GF-D8 (cell line): ENCODE results near the gene SGTA.
"Not testable (repeated sequence)": the region's sequence is repeated elsewhere in the genome, so short reads cannot be mapped to it uniquely, and the experiment has no call there.

ENCODE experiments used
- DNase-seq: peaks from one replicate; lab custom pipeline; 2025; lab: John Stamatoyannopoulos, UW

Gene SGTA, protein sequence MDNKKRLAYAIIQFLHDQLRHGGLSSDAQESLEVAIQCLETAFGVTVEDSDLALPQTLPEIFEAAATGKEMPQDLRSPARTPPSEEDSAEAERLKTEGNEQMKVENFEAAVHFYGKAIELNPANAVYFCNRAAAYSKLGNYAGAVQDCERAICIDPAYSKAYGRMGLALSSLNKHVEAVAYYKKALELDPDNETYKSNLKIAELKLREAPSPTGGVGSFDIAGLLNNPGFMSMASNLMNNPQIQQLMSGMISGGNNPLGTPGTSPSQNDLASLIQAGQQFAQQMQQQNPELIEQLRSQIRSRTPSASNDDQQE

DNA sequence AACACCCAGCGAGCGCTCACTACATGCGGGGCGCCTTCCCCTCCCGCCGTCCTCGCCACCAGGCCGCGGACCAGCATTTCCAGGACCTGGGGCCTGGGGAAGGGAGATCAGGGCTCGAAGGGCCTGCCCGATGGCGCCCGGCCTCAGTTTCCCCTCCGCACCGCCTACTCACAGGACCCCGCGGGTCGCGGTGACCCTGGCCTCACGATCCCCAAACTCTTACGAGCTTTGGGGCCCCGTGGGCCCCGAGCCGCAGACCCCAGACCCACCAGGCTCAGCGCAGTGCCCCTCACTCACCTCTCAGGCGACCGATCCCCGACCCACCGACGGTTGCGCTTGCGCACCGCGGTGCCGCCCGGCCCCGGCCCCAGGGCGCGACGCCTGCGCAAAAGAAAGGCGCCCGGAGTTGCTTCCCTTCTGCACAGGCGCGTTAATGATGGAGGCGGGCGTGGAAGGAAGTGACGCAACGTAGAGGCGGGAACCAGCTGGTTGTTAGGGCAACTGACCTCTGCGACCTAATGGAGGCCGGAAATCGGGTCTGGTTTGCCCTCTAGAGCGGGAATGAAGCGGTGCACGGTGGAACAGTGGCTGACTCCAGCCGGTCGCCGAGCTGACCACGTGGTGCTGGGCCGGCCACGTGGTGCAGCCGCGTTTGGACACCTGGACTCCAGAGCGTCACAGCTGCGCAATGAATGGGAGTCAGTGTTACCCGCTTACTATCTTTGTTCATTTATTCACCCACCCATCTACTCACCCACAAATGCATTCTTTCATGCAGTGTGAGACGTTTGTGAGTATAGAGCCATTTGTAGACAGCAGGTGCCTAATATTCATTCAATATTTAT lies at the start of gene SGTA:
SGTA (minus strand) TSS at position 338 of the 845 bp plus-strand sequence. CDS start 14,205 bp downstream, outside the sequence.
- DNase-seq: peak; percentile 98

DNA sequence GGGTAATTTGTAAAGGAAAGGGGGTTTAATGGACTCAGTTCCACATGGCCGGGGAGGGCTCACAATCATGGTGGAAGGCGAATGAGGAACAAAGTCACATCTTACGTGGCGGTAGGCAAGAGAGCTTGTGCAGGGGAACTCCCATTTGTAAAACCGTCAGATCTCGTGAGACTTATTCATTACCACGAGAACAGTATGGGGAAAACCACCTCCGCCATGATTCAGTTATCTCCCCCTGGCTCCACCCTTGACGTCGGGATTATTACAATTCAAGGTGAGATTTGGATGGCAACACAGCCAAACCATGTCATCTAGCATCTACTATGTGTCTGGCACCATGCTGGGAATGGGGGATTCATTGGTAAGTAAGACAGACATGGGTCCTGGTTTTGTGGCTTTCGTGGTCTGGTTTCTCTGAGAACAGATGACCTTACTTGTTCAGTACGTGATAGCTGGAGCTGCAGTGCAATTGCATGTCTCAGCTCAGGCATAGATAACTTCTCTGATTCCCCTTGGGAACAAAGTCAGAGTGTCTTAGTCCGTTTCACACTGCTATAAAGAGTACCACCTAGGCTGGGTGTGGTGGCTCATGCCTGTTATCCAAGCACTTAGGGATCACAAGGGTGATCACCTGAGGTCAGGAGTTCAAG lies 44.9 kb upstream of the SGTA start:
- DNase-seq: no peak

DNA sequence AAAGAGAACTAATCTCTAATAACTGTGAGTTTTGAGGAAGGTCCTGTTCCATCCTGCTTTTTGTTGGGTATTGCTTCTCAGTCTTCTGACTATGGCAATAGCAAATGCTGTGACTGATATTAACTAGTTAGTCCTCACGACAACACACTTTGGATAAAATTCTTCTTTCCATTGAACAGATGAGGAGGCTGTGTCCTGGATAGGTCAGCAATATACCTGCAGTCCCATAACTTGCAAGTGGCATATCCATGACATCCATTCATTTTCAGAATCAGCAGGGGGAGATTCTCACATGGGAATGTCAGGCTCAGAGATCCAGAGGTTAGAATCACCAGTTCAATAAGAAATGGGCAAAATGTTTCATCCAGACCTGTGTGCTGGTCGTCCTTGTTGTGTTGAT lies 43.9 kb upstream of the SGTA start:
- DNase-seq: no peak

DNA sequence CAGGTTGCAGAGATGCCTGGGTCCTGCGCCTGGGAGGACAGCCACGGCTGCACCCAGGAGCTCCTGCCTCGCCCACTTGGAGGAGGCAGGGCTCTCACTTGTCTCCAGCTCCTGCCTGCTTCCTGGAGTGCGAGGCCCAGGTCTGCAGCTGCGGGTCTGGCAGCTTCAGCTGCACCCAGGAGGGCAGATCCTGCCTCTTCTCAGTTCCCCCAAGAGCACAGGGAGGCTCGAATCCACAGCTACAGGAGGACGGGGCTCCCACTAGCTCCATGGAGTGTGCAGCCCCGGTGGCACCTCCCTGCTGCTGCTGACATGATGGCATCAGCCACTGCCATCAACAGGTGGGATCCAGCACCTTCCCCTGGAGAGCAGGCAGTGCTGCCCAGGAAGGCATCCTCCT lies 41.1 kb upstream of the SGTA start:
- DNase-seq: no peak

DNA sequence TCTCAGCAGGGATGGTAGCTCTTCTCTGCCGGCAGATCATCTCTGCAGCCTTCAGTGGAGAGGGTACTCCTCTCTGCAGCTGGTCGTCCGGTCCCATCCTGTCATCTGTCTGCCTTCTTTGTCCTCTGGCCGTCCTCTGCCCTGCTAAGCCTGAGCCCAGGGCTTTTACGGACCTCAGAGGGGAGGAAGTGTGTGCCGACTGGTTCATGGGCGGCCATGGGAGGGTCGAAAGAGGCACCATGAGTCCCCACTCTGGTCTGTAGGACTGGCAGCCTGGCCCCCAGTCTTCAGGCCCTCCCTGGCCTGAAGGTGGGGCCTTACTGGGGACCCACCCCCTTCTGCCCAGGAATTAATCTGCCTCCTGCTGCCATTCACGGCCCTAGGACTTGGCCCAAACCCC lies 40.6 kb upstream of the SGTA start:
- DNase-seq: no peak

DNA sequence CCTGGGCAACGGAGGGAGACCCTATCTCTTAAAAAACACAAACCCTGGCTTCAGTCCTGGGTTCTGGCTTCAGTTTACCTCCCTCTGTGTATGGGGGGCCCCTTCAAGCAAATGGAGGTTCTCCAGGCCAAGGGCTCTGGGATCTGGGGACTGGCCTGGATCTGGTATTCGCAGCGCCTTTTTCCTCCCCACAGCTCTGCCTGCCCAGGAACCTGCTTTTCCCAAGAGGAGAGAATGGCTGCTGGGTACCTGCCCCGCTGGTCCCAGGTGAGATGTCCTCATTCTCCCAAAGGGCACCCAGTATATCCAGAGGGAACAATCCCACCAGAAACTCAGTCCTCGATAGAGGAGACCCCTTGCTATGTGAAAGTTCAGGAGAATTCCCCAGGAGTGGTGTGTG lies 39.8 kb upstream of the SGTA start:
- no peak for DNase-seq

DNA sequence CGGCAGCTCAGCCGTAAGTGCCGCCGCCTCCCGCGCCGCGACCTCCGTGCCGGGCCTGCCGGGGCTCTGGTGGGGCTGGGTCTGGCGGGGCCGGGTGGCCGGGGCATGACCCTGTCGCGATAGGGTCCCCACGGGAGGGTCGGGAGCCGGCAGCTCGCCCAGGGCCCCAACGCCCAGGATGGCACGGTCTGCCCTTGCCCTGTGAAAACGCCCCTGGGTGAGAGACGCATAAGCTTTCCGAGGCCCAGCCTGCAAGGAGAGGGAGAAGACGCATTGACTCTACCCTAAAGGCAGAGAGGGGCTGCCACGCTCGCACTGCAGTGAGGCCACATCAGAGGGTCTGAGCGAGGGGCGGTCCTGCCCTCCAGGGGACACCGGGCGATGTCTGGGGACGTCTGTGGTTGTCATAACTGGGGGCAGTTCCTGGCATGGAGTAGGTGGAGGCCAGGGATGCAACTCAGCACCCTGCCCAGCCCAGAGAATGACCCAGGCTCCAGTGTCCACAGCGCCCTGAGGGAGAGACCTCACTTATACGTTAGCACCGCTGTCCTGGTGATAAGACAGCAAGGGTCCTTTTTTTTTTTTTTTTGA lies 37.1 kb upstream of the SGTA start:
- DNase-seq: no peak

DNA sequence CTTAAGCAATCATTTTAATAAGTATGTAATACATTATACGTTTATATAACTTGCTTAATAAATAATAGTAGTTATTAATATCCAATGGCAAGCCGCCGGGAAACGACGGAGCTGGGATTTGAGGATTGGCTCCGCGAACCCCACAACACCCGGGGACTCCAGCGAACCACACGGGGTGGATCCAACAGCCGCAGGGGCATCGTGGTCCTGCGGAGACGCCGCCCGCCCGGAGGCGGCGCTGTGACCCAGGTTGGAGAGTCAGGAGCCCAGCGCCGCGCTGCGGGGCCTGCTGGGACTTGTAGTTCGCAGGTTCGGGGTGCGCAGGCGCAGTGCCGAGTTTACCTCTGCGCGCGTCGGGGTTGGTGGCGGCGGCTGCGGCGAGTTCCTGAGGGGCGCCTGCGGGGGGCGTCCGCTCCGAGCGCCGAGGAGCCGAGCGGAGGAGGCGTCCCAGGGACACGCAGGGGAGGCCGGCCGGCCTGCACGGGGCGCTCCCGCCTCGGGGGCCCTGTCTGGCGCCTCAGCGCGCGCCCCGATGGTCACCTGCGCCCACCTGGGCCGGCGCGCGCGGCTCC lies 36.6 kb upstream of the SGTA start, which contains the start of gene ZNF554:
ZNF554 (plus strand) TSS at position 329 of the 572 bp plus-strand sequence; CDS start at position 533, 204 bp downstream.
- peak; percentile 79 for DNase-seq

DNA sequence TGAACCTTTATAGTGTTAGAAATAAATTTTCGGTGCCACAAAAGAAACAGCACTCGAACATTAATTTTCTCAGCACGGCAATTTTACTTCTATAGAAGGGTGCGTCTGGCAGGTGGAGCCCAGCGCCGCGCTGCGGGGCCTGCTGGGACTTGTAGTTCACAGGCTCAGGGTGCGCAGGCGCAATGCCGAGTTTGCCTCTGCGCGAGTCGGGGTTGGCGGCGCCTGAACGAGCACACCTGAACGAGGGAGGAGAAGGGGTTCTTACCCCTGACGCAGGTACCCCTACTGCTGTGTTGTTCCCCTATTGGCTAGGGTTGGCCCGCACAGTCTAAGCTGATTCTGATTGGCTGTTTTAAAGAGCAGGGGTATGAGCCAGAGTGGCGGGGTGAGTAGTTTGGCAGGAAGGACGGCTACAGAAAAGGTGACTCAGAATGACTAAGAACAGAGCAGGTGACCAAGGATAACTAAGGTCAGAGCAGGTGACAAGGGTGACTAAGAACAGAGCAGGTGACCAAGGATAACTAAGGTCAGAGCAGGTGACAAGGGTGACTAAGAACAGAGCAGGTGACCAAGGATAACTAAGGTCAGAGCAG lies 34.3 kb upstream of the SGTA start:
- not testable (repeated sequence) for DNase-seq

DNA sequence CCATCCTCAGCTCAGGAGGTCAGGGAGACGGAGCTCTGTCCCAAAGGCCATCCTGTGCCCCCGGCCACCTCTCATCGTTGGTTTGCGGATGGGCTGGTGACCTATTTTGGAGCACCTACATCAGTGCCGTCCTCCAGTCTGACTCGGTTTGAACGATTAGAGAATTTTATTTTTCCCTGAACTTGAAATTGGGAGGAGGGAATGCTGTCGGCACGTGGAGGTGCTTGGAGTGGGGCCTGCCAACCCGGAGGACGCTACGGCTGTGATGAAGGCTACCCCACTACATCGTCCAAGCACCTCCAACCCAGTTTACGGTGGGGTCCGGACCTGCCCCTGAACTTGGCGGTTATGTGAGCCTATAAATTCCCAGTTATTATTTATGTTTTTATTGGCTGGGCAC lies 33.6 kb upstream of the SGTA start:
- no peak for DNase-seq

DNA sequence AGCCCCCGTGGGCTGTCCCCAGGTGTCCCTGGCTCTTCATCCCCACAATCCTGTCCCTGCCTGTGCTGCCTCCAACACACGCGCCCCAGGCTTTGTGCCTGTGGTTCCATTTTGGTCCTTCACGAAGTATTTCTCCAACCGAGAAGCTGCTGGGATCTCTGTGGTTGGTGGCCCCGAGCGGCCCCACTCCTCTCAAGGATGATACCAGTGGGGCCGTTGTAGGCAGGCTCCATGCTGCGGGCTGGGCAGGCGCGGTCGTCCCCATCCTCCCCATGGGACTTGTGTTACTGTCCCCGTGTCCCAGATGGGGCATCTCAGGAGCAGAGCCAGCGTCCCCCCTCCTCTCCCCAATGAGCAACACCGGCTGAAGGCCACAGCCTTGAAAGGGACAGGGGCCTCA lies 32.9 kb upstream of the SGTA start:
- DNase-seq: no peak

DNA sequence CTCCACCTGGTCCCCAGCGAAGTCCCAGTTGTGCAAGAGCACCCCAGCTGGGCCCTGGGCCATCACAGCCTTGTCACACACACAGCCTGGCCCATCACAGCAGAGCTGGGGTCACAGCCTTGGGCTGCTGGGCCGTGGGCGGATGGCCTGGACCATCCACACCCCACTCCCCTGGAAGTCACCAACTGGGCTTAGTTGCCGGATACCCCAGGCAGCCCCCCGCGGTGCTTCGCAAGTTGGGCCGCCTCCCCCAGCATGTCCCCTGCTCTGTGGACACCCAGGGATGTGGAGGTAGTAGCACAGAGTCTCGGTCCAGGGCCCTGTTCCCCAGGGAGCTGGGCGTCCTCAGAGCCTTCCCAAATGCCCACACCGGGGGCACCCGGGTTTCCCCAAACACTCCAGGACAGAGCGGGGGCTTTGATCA lies 32.1 kb upstream of the SGTA start:
- DNase-seq: no peak

DNA sequence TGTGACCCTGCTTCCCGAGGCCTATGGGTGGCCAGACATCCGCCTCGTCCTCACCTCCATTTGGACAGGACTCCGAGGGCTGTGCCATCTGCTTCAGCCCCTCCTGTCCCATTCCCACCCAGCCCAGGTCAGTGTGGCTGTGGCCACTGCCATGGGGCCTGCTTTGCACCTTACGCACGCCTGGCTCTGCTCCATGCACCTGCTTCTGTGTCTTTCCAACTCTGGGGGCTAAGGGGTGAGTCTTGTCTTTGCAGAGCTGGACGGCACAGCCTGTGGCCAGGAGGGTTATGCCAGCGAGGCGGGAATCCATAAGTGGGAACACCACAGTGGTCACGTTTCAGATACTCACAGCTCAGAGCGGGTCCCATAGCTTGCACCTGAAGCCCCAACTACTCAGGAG lies 31.4 kb upstream of the SGTA start:
- DNase-seq: no peak

DNA sequence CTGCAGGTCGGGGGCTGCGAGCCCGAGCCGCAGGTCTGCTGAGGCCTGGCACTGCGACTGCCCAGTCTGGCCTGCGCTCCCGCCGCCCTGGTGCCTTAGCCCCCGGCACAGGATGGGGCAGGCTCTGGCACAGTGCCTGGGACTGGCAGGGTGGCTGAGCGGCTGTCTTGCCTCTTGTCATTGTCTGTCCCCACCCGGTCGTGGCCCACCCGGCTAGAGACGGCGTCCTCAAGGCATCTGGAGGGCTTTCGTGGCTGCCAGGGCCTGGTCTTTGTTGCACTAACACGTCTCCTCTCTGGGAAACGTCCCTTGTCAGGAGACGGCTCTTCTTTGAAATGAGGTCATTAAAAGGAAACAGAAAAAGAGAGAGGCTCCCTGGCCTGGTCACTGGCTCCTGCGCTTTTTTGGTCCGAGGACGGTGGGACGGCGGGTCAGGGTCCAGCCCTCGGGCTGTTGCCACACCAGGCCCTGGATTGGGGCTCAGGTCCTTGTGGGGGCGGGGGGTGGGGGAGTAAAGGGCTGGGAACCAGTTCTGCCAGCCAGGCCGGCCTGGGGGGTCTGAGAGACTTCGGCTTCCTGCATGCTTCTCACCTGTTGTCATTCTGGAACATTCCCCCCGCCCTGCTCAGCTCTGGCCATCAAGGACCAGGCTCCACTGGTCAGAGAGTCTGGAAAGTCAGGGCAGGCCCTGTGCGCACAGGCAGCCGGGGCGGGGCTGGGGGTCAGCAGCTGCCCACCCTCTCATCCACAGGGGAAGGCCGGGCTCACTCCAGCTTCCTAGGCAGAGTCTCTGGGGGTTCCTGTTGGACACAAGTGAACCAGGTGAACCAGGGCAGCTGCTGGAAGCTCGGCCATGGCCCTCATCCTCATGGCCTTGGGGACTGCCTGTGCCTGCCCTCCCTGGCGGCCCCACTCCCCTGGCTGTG lies 30.4 kb upstream of the SGTA start:
- no peak for DNase-seq

DNA sequence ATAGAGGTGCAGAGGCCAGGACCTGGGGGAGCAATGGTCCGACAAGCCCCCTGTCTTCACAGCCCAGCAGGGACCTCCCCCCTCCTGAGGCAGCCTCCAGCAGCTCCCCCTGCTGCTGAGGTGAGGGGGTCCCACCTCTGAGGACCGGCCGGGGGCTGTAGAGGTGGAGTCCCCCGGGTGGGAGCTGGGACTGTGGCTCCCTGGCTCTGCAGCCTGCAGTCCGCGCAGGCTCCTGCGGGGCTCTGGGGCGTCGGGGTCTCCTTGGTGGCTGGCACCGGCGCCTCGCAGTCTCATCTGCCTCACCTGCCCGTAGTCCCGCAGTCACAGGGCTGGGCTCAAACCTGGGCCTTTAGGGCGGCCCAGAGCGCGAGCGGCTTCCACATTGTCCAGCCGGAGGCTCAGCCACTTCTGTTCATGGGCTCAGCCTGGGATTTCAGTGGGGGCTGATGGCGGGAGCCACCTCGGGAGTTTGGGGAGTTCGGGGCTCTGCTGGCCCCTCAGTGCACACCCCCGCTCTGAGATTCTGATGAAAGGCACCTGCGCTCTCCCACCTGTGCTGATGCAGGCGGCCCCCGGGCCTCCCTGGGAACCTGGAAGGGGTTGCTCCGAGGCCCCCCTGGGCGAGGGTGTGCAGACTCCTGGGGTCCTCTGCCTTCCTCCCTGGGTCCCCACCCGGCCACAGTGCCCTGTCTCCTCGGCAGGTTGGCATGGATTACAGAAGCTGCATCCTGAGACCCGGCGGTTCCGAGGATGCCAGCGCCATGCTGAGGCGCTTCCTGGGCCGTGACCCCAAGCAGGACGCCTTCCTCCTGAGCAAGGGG lies 29.6 kb upstream of the SGTA start:
- no peak for DNase-seq

DNA sequence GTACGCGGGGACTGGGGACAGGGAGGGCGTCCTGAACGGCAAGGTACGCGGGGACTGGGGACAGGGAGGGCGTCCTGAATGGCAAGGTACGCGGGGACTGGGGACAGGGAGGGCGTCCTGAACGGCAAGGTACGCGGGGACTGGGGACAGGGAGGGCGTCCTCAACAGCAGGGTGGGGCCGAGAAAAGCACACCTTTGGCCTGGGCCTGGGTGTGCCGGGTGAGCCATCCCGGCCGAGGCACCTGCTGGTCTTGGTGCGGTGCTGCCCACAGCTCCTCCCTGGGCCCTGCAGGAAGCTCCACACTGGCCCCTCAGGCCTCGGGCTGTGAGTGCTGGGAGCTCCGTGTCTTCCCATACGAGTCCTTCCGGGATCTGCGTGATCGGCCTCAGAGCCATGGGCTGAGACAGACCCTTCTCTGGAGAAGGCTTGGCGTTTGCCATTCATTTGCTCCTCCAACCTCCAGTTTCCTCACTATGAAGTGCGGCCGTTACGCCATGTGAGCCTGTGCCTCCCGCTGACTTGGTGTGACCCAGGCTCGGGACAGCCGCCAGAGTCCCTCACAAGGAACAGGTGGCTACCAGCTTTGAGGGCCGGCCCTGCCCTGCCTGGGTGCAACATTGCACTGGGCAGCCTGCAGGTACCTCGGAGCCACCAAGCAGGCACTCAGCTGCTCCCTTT lies 28.8 kb upstream of the SGTA start:
- no peak for DNase-seq

DNA sequence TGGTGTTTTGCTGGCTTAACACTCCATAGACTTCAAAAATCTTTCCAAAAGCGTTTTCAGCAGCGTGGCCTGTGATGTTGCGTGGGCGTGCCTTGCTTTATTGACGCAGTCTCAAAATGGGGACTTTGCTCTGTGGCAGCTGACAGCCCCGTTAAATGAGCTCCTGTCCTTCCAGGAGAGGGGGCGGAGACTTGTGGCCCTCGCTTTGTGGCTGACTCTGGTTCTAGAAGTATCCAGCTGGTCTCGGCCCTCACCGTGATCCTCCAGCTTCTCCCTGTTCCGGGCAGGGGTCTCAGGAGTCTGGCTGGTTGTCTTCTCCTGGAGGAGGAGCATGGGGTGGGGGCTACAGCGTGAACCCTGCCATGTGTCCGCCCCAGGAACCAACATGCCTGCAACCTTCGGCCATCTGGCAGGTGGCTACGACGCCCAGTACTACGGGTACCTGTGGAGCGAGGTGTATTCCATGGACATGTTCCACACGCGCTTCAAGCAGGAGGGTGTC lies 28.2 kb upstream of the SGTA start:
- DNase-seq: no peak

DNA sequence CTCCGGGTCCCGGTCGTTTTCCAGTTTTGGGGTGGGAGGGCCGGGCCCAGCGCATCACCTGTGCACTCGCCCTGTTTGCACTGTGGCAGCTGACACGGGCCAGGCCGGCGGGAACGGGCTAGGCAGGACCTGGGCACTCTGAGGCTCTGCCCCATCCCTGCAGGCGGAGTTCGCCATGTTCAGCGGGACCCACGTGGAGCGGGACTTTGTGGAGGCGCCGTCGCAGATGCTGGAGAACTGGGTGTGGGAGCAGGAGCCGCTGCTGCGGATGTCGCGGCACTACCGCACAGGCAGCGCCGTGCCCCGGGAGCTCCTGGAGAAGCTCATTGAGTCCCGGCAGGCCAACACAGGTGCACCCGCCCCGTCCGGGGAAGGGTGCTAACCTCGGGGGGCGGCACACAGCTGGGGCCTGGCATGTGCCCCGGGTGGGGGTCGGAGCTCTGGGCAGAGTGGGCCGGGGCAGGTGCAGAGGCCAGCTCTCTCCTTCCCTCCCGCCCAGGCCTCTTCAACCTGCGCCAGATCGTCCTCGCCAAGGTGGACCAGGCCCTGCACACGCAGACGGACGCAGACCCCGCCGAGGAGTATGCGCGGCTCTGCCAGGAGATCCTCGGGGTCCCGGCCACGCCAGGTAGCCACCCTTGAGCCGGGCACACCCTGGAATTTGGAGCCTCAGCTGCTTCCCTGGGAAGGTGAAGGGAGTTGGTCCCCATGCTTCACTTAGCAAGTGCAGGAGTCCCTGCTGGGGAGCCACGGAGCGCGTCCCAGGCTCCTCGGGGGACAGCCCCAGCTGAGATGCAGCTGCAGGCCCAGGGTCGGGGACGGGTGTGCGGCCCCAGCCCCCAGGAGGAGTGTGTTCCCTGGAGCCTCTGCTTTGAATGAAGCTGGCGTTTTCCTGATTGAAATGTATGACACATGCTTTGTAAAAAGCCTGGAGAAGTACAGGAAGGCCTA lies 27.3 kb upstream of the SGTA start:
- no peak for DNase-seq
